GM19397 (cell line): ENCODE results near the gene MAPRE3.

ENCODE experiments used
- ATAC-seq: cut with Tn5 transposase; IDR thresholded peaks from one replicate; pipeline ENCODE4 v1.9.1; 2021; ENCODE audit warnings: mild to moderate bottlenecking, moderate library complexity; ENCODE audit not compliant: unreplicated experiment

The MAPRE3 gene

GRCh38 chr2:27038631-27039339 is 68.3 kb downstream of the MAPRE3 start:
- ATAC-seq = no peak

DNA sequence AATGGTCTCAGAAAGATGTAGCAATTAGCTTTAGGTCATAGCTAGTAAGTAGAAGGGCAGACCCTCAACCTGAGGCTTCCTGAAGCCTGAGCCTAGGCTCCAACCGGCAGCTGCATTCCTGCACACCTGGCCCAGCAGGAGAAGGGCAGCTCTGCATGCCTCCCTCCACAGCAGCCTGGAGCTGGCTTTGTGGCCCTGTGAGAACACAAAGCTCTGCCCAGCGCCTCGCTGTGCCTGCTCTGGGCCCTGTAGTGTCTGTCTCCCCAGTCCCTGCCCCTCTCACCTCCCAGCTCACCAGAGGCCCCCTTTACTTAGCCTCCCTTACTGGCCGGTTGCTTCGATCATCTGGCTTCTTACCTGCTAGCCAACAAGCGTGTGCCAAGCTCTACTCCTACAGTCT is 69.0 kb downstream of the MAPRE3 start:
- ATAC-seq = no peak

DNA sequence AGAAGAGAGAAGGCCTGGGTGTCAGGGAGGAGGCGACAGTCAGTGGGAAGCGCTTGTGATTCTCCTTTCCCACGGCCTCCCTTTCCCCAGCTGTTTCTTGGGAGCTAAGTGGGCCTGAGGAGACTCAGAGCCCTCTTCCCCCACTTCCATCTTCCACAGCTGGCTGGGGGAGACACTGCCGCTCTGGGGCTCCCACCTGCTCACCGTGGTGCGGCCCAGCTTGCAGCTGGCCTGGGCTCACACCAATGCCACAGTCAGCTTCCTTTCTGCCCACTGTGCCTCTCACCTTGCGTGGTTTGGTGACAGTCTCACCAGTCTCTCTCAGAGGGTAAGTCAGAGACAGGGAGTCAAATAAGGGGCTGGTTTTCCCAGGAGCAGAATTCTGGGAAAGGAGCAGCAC is 69.4 kb downstream of the MAPRE3 start:
- ATAC-seq = no peak

DNA sequence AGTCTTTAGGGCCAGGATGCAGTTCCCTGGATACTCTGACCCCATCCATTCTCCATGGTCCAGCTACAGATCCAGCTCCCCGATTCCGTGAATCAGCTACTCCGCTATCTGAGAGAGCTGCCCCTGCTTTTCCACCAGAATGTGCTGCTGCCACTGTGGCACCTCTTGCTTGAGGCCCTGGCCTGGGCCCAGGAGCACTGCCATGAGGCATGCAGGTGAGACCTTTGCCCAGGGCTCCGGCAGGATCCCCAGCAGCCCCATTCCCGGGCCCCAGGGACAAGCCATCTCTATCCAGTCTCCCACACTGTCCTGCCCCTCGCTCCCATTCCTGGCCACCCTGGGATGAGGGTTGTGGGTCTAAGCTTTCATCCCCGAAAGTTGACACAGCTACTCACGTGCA is 69.8 kb downstream of the MAPRE3 start:
- ATAC-seq = no peak

DNA sequence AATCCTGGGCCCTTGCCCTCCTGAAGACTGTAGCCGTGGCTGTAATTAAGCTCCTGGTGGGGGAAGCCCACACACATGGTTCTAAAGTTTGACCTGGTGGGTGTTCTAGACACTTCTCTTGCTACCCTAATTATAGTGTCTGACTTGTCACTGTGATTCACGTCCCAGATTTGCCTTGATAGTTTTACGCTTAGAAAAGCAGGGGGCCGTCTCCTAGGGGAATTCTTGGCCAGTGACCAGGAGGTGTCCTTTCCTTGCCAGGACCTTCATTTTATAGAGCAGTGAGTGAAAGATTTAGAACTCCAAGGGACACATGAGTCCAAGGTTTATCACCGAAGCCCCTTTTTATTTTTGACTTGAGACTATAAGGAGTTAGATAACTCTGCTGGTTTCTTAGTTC is 71.3 kb downstream of the MAPRE3 start:
- ATAC-seq = no peak

- ATAC-seq = no peak
These were observed 71.8 kb downstream of the MAPRE3 start for GRCh38 chr2:27042159-27042661.

DNA sequence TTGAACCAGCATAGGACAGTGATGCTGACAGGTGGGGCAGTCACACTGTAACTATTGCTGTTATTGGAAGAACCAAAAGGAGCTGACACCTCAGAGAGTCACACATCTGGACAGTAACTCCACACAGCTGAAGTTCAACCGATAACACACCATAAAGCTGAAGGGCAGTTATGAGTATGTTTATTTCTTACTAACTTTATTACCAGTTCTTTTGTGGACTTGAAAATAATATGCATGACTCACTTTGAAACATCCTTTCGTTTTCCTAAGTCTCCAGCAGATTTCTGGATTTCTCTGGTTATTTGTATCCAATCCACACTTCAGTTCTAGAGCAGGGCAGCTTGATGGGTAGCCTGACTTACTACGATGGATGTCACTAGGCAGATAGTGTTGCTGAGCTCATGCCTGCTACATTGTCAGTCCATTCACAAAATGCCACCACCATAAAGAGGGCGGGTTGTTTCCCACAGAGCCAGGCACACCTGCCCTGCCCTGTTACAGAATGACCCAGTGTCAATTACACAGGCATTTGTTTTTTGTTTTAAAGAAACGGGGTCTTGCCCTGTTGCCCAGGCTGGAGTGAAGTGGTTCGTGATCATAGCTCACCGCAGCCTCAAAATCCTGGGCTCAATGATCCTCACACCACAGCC is 72.7 kb downstream of the MAPRE3 start:
- no peak for ATAC-seq

DNA sequence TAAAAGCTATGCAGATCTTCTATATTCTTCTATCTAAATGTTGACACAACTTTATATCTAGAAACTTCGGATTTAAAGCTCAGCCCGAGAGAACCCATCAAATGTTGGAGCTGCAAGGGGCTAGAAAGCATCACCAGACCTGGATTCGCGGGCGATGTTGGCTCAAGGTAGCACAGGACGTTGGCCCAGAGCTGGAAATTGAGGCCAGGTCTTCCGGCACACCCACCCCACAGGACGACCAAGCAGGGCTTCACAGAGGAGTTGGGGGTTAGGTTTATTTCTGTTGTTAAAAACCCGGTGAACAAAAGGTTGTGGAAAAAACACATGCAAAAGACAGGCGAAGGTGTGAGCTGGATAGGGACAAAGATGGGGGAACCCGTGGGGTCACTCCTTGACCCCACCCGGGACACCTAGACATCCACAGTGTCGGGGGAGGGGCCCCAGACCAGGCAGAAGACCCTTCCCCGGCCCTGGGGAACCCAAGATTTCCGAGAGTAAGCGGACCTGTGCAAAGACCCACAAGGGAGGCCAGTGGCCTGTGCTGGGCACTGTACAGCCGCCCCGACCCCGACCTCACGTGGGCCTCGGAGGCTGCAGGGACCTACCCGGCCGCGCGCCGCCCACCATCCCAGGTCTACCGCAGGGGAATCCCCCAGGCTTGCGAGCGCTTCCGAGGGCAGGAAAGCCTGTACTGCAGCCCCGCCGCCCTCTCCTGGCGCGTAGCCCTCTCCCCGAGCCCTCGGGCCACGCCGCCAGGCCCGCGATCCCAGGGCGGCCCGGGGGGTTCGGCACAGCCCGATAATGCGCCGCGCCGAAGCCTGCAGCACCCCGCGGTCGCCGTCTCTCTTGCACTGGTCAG is 79.2 kb downstream of the MAPRE3 start:
- peak; percentile 15 for ATAC-seq

DNA sequence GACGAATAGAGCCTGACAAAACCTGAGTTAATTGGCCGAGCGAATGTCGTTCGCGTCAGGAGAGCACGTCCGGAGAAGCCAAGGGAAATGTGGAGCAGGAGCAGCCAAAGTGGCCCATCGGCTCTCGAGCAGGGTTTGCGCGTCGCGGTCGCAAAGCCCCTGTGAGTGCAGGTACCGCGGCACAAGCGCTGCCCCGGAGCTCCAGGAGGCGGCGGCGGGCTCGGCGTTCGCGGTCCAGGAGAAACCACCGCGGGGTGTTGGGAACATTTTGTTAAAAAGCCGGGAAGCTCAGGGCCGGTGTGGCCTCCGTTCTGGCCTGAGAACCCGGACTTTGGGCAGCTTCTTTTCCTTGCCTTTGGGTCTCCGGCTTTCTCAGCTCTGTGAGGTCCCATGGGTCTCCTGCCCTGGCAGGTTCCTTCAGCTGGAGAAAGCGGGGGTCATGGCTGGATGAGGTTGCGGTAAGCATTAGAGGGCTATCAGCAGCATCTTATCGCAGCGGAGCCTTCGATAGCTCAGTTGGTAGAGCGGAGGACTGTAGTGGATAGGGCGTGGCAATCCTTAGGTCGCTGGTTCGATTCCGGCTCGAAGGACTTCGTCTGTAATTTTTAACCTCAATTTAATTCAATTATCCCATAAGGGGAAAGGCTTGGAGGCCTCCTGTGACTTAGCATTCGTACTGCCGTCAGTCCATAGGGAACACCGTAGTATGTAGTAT is 80.0 kb downstream of the MAPRE3 start:
- peak; percentile 47 for ATAC-seq

DNA sequence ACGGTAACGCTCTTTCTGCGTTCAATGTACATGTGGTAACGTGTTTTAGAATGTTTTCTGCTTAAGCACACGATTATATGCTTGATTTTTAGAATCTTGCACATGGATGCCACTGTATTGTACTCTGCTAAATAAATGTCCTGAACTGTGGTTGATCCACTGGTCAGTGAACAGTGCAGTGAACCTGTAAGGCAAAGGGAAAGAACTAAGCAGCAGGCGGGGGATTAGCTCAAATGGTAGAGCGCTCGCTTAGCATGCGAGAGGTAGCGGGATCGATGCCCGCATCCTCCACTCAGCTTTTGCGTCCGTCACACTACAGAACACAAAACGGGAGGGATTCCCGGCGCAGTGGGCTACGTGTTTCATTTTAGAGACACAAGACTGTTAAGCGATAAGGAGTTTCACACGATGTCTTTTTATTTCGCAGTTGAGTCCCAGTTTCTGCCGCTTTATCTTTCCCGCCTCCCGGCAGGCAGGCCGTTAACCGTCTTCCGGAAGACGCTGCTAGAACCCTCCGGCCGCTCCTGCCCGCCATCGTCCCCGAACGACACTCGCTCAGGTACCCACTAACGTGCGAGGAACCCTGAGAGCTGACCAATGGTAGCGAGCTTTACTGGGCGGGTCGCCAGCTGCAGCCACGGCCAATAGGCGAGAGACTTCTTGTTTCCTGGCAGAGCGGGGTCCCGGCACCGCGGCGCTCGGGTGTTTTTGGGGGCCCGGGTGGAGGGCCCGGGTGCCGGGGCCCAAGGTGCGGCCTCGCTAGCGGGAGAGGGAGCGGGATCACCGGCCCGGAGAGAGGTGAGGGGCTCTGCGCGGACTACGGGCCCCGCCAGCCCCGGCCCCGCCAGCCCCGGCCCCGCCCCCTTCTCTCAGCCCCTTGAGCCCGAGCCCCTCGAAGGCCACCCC is 80.8 kb downstream of the MAPRE3 start, which contains the start of gene AGBL5:
AGBL5 (plus strand) TSS at position 673 of the 906 bp plus-strand sequence. CDS start 1,291 bp downstream, outside the sequence.
- peak; percentile 66 for ATAC-seq

DNA sequence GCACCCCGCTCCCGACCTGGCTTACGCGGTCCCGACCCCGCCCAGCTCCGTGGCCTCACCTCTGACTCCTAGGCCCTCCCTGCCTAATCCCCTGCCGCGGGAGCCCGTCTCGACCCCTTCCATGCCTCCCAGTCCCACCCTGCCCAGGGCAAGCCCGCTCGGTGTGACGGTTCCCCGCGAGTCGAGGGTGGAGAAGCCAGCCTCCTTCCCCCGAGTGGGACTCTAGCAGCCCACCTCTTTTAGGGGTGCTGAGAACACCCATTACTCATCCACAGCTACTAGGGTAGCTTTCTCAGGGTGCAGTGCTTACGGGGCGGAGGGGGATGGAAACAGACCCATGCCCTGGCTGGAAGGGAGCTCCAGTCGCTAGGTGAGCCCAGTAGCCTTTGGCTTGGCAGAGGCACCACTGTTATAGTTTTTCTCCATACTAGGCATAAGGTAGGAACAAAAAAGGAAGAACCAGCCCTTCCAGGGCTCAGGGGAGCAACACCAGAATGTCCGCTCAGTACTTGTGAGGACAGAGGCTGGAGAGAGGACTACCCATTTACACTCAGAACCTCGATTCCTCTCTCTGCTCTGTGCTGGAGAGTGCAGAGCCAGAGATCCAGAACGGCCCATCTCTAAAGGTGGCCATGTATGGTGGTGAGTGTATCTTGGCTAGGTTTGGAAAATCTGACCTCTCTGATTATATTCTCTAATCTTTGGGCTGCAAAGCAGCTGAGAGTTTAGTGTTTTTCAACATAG is 81.6 kb downstream of the MAPRE3 start:
- ATAC-seq = no peak

DNA sequence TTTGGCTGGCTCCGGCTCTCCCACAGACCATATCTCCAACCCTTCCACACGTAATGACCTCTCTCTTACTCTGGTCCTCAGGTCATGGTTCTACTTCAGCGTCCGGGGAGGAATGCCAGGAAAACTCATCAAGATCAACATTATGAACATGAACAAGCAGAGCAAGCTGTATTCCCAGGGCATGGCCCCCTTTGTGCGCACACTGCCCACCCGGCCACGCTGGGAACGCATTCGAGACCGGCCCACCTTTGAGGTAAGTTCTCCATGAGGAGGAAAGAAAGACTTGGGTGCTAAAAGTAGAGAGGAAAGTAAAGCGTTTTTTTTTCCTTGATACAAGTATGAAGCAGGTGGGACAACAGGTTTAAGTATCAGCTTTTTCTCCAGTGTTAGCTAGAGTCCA is 82.9 kb downstream of the MAPRE3 start:
- no peak for ATAC-seq

DNA sequence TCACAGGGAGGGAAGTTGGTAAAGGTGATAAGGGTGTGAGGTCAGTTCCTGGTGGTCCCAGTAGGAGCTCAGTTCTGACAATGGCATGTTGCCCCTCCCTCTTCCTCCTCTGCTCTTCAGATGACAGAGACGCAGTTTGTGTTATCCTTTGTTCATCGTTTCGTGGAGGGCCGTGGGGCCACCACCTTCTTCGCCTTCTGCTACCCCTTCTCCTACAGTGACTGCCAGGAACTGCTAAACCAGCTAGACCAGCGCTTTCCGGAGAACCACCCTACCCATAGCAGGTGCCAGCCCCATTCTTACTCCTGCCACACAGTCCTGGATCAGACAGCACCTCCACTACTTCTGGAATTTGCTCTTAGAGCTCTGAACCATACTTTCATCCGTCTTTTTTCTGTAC is 83.3 kb downstream of the MAPRE3 start:
- ATAC-seq = no peak

DNA sequence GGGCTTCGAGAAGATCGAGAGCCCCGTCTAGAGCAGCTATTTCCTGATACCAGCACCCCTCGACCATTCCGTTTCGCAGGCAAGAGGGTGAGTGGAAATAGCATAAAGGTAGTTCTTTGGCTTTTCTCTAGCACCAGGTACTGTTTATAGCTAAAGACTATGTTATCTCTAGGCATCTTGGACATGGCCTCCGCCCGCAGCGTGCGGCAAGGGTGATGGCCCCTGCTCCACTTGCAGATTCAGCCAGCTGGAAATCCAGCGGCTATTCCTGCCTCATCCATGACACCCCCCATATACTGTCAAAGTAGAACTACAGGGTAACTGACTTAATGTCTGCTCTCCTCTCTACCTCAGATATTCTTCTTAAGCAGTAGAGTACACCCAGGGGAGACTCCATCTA is 84.3 kb downstream of the MAPRE3 start:
- no peak for ATAC-seq

- no peak for ATAC-seq
These were observed 86.7 kb downstream of the MAPRE3 start for GRCh38 chr2:27057184-27057583.

DNA sequence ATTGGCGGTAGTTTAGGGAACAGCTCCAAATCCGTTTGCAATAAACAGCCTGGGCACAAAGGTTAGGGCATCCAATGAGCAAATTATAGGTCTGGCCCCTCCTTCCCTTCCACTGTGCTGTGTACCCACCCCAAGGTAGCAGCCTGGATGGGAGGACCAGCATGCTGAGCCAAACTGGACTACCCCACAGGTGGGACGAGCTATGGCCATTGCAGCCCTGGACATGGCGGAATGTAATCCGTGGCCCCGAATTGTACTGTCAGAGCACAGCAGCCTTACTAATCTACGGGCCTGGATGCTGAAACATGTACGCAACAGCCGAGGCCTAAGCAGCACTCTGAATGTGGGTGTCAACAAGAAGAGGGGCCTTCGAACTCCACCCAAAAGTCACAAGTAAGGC is 87.8 kb downstream of the MAPRE3 start:
- ATAC-seq = no peak

- ATAC-seq = no peak
These were observed 88.8 kb downstream of the MAPRE3 start for GRCh38 chr2:27059141-27059820.

DNA sequence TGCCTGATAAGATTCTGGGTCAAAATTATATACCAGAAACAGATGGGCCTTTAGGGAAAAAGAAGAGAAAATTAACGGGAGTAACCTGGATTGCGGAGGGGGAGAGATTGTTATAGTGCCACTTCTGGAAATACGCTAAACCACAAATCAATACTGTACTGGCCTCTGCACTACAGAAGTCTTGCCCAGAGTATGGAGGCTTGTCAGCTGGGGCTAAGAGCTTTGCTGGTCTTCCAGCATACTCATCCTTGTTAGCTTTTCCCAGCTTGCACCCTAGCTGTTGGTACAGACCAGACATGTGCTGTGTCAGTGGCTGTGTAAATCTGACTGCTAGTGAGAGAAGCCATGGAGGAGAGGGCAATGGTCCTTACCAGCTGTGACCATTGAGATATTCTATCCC is 89.9 kb downstream of the MAPRE3 start:
- no peak for ATAC-seq

DNA sequence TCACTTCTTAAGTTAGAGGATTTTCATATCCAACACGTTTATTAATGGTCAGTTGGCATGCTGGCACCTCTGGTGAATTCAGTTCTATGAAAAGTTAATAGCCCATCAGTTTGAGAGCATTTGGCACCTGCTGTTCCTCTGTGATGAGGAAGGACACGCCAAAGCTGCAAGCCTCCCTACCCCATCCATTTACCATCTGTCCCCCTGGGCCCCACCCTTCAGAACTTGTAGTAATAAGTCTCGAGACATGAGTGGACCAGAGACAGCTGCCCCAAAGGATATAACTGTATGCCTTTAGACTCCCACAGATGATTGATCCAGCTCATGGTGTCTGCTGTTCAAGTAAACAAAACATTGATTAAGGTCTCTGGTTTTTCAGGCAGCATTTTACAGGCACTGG is 94.7 kb downstream of the MAPRE3 start:
- ATAC-seq = no peak
